Measurements from ENCODE around the gene CEBPG.

DNA sequence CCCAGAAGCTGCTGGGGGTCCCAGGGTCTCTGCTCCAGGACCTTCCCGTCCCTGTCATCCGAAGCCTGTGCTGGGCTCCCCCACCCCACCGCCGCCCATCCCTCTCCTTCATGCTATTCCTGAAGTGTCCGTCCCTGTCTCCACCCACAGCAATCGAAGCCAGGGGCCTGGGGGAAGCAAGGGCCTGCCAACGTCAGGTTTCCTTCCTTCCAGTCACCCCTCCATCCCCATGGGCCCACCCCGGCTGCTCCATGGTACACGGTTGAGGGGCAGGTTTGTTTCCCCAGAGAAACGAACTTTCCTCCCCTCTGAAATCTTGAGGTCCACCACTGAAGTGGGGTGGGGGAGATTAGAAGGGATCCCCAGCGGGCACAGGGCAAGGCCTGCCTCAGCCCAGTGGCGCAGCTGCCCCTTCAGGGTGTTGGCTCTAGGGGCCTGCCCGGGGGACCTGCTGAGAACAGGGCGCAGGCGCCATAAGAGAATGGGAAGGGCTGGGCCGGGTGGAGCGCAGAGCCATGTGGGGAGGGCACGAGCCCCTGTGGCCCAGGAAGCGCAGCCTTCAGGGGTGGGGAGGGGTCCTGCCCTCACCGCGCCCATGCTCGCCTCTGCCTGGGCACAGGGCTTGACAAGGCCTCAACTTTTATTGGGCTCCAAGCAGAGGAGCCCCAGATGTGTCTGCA, 16.1 kb downstream of the CEBPG start:
- TF ChIP-seq, protein P1, sequence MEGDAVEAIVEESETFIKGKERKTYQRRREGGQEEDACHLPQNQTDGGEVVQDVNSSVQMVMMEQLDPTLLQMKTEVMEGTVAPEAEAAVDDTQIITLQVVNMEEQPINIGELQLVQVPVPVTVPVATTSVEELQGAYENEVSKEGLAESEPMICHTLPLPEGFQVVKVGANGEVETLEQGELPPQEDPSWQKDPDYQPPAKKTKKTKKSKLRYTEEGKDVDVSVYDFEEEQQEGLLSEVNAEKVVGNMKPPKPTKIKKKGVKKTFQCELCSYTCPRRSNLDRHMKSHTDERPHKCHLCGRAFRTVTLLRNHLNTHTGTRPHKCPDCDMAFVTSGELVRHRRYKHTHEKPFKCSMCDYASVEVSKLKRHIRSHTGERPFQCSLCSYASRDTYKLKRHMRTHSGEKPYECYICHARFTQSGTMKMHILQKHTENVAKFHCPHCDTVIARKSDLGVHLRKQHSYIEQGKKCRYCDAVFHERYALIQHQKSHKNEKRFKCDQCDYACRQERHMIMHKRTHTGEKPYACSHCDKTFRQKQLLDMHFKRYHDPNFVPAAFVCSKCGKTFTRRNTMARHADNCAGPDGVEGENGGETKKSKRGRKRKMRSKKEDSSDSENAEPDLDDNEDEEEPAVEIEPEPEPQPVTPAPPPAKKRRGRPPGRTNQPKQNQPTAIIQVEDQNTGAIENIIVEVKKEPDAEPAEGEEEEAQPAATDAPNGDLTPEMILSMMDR (IDR thresholded peaks at IDR 0.05; ENCODE audit: low read depth, low read length), result no peak
- TF ChIP-seq POLR2A (IDR thresholded peaks at IDR 0.05; ENCODE audit: extremely low read depth, insufficient read length) (no peak), MYC (IDR thresholded peaks at IDR 0.05; ENCODE audit: low read depth, low read length) (no peak)
- TF ChIP-seq, protein P2, sequence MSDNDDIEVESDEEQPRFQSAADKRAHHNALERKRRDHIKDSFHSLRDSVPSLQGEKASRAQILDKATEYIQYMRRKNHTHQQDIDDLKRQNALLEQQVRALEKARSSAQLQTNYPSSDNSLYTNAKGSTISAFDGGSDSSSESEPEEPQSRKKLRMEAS (IDR thresholded peaks at IDR 0.05; ENCODE audit: low read depth, low read length), result no peak
